NB4 (cell line): ENCODE data around the gene PDE3A.

Experiments
- DNase-seq: peaks from one replicate; pipeline ENCODE4 v3.0.0; 2010; ENCODE audit warnings: low read depth
- H3K4me3 ChIP-seq: one replicate; pipeline ENCODE4 v1.5.1; 2011; ENCODE audit warnings: mild to moderate bottlenecking, low read depth, low read length, moderate library complexity
- CTCF ChIP-seq: IDR thresholded peaks from one replicate; pipeline ENCODE4 v1.5.1; 2012; ENCODE audit warnings: low read depth, low read length
- MYC ChIP-seq: IDR thresholded peaks from 2 replicates; pipeline ENCODE4 v1.6.1; 2011; ENCODE audit warnings: low read depth, low read length
- POLR2A ChIP-seq: IDR thresholded peaks from 2 replicates; pipeline ENCODE4 v1.6.1; 2011; ENCODE audit warnings: mild to moderate bottlenecking; ENCODE audit not compliant: insufficient read length; ENCODE audit errors: extremely low read depth
- TF ChIP-seq, protein P1 (sequence below): IDR thresholded peaks from 2 replicates; pipeline ENCODE4 v1.6.1; 2011; ENCODE audit warnings: low read depth, low read length

The PDE3A gene

GRCh38 chr12:20525064-20525610, 156.8 kb downstream of the PDE3A start:
- H3K4me3 ChIP-seq: no peak overlapping the region
- no peak for DNase-seq
- TF ChIP-seq MYC (no peak), POLR2A (no peak), CTCF (no peak)
- TF ChIP-seq, protein P1, sequence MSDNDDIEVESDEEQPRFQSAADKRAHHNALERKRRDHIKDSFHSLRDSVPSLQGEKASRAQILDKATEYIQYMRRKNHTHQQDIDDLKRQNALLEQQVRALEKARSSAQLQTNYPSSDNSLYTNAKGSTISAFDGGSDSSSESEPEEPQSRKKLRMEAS: no peak

GRCh38 chr12:20527417-20528163, 159.3 kb downstream of the PDE3A start:
- H3K4me3 ChIP-seq: no peak overlapping the region
- DNase-seq: no peak
- TF ChIP-seq, protein P1: no peak
- no peak for TF ChIP-seq CTCF
- TF ChIP-seq MYC: no peak
- TF ChIP-seq POLR2A: no peak

- TF ChIP-seq MYC (no peak), CTCF (no peak), POLR2A (no peak)
- TF ChIP-seq, protein P1: no peak
- H3K4me3 ChIP-seq: no peak overlapping the region
- DNase-seq: peak; percentile 30
Observed at GRCh38 chr12:20528208-20528607, 159.9 kb downstream of the PDE3A start.

DNA sequence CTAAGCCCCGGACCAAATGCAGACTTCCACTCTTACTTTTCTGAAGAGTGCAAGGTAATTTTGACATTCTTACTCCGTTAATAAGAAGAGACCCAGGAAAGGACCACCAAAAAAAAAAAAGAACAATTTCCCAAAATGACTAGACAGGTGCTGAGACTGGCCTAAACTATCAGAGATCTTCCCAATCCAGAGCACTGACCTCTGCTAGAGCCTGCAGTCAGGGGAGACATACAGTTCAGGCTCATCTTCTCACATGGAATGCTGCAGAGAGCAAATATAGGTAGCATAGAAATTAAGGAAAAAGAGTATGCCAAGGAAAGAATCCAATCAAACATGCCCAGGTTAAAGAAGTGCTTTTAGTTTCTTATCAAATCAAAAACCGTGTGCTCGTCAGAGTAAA, 177.9 kb downstream of the PDE3A start:
- no peak for DNase-seq
- TF ChIP-seq POLR2A (no peak), MYC (no peak), CTCF (no peak)
- TF ChIP-seq, protein P1: no peak
- no peak overlapping the region for H3K4me3 ChIP-seq

- DNase-seq: no peak
- no peak overlapping the region for H3K4me3 ChIP-seq
- TF ChIP-seq MYC (no peak), POLR2A (no peak), CTCF (no peak)
- TF ChIP-seq, protein P1: no peak
Observed at GRCh38 chr12:20547816-20548575, 179.7 kb downstream of the PDE3A start.
